Measurements from ENCODE around the gene PLAC8. TPM values are rescaled to one million over a fixed set of nuclear protein-coding genes. Genes with fewer than 3 reads are reported as not detected.

The PLAC8 gene
- total and polyA plus RNA-seq, 2 of the 8 experiments (the other 6 are each of a cell fraction or from before 2014, with no cell fraction given) = 0.98 to 1.1 TPM

- WGBS, 2 experiments (ENCODE audit: extremely low coverage in 1 of 2, insufficient coverage in 1 of 2, insufficient read length in 1 of 2, insufficient replicate concordance in 2 of 2, low coverage in 1 of 2, low lambda C conversion rate in 2 of 2, missing lambda C conversion rate in 1 of 2) = 94% methylated on average over 2 of the region's 2 CpGs; no CpG with 5 or more reads in 1 of the 2 experiments
- Histone ChIP-seq H4K8ac (ENCODE audit: extremely low read depth, insufficient read depth, low read length) (no peak overlapping the region), H3K23me2 (ENCODE audit: low read depth, low read length) (no peaks in the 10 kb centered on the region), H2AK5ac (ENCODE audit: low read depth, low read length) (no peak overlapping the region), H2BK20ac (ENCODE audit: low read length) (no peak overlapping the region), H4K5ac (ENCODE audit: insufficient read length, low read depth, low read length) (no peak overlapping the region), H2BK5ac (ENCODE audit: low read depth, low read length) (no peak overlapping the region), H2BK120ac (replicated peaks; ENCODE audit: low read depth, low read length) (no peak overlapping the region), H3K79me1 (ENCODE audit: low read depth, low read length) (no peaks in the 10 kb centered on the region), H4K20me1 (replicated peaks in 1 of 2; ENCODE audit: control insufficient read depth in 1 of 2, insufficient read depth in 2 of 2, low read length in 2 of 2) (no peaks in the 10 kb centered on the region), H3K9me3 (ENCODE audit: insufficient read depth in 2 of 2, low read depth in 1 of 2, low read length in 1 of 2) (no peaks in the 10 kb centered on the region), H3K4ac (replicated peaks; ENCODE audit: insufficient read length, low read depth, low read length) (no peak overlapping the region), H3K79me2 (ENCODE audit: control insufficient read depth in 1 of 2, insufficient read depth in 2 of 2, low read length in 2 of 2) (no peaks in the 10 kb centered on the region), H3K18ac (ENCODE audit: extremely low read depth, low read length) (no peak overlapping the region), H3K27me3 (replicated peaks in 1 of 4; ENCODE audit: control insufficient read depth in 3 of 4, extremely low read depth in 1 of 4, insufficient read depth in 3 of 4, low read length in 3 of 4) (peaks cover 0 to 1% (median 0%) of the 10 kb centered on the region in 4 experiments; a peak in 1 of 7 replicates), H3K27ac (ENCODE audit: low read depth, low read length) (no peak overlapping the region), H3K4me3 (ENCODE audit: extremely low read depth in 1 of 4, insufficient read depth in 2 of 4, low read depth in 3 of 4, low read length in 4 of 4) (no peak overlapping the region), H3K56ac (replicated peaks; ENCODE audit: insufficient read length, low read depth, low read length) (no peak overlapping the region), H3K14ac (ENCODE audit: insufficient read length) (no peak overlapping the region), H4K91ac (replicated peaks; ENCODE audit: insufficient read length, low read length) (no peak overlapping the region), H2BK12ac (ENCODE audit: low read depth, low read length) (no peak overlapping the region), H2AFZ (ENCODE audit: low read length) (no peak overlapping the region), H2BK15ac (ENCODE audit: low read length) (no peak overlapping the region), H3K4me1 (replicated peaks in 1 of 4; ENCODE audit: control insufficient read depth in 3 of 4, insufficient read depth in 4 of 4, low read length in 3 of 4) (no peaks in the 10 kb centered on the region), H3K36me3 (ENCODE audit: control insufficient read depth in 2 of 4, insufficient read depth in 4 of 4, low read length in 3 of 4) (no peaks in the 10 kb centered on the region), H3K9ac (replicated peaks in 1 of 4; ENCODE audit: extremely low read depth in 1 of 4, low read depth in 3 of 4, low read length in 3 of 4) (no peak overlapping the region), H3K4me2 (ENCODE audit: insufficient read depth in 1 of 2, low read depth in 2 of 2, low read length in 2 of 2) (no peak overlapping the region), H3K23ac (ENCODE audit: insufficient read length) (no peak overlapping the region)
- CTCF ChIA-PET (ENCODE audit: partially characterized antibody) = interaction anchor here (0.7 to 1.7 kb wide), 2 partner anchors 8 to 72 kb away, joined by 3 to 6 read pairs; no protein-coding TSS in a partner anchor
- FAIRE-seq (no peak), DNase-seq (ENCODE audit: low read depth in 1 of 2, low spot score in 2 of 2) (no peak)
- POLR2A ChIA-PET (ENCODE audit: partially characterized antibody) = no interaction called here
- no peak for TF ChIP-seq CREB1 (IDR thresholded peaks at IDR 0.05)
- no peak for TF ChIP-seq EGR1 (IDR thresholded peaks at IDR 0.05; ENCODE audit: borderline replicate concordance, low read depth, low read length)
- no peak for TF ChIP-seq CHD1 (IDR thresholded peaks at IDR 0.05; ENCODE audit: low read depth, low read length)
- TF ChIP-seq GTF2F1 (IDR thresholded peaks at IDR 0.05; ENCODE audit: borderline replicate concordance, low read depth, low read length) = no peak
- no peak for TF ChIP-seq CBX8 (IDR thresholded peaks at IDR 0.05; ENCODE audit: borderline replicate concordance, low read depth, low read length)
- TF ChIP-seq TAF7 (optimal IDR thresholded peaks at IDR 0.05; ENCODE audit: borderline replicate concordance, low read depth, low read length) = no peak
- no peak for TF ChIP-seq POLR2A (IDR thresholded peaks at IDR 0.05; ENCODE audit: control extremely low read depth in 1 of 2, low read depth in 2 of 2, low read length in 2 of 2)
- TF ChIP-seq RNF2 (IDR thresholded peaks at IDR 0.05; ENCODE audit: borderline replicate concordance, low read depth, low read length, missing control alignments, poor library complexity, severe bottlenecking) = no peak
- TF ChIP-seq SUZ12 (IDR thresholded peaks at IDR 0.05; ENCODE audit: low read length) = no peak
- TF ChIP-seq CEBPB (IDR thresholded peaks at IDR 0.05; ENCODE audit: low read depth, low read length) = no peak
- no peak for TF ChIP-seq NANOG (IDR thresholded peaks at IDR 0.05; ENCODE audit: insufficient read depth, low read depth, low read length, poor library complexity, severe bottlenecking)
- TF ChIP-seq TEAD4 (IDR thresholded peaks at IDR 0.05; ENCODE audit: low read depth, low read length) = no peak
- no peak for TF ChIP-seq RAD21 (IDR thresholded peaks at IDR 0.05 in 1 of 2, conservative IDR thresholded peaks at IDR 0.05 in 1 of 2; ENCODE audit: low read depth in 2 of 2, low read length in 2 of 2)
- TF ChIP-seq RBBP5 (IDR thresholded peaks at IDR 0.05; ENCODE audit: borderline replicate concordance, low read depth, low read length) = no peak
- TF ChIP-seq SAP30 (IDR thresholded peaks at IDR 0.05; ENCODE audit: insufficient read depth, insufficient replicate concordance, low read length) = no peak
These were observed 38.9 kb upstream of the PLAC8 start for GRCh38 chr4:83153417-83153816.
